Right atrium auricular region (tissue), 2 donors: Measurements from ENCODE around the gene CEP112. TPM values are rescaled to one million over a fixed set of nuclear protein-coding genes. Genes with fewer than 3 reads are reported as not detected.

Source experiments
- DNase-seq: peaks from one replicate; pipeline ENCODE4 v3.0.0-alpha.2; 2019; ENCODE audit warnings: low spot score
- H3K27ac ChIP-seq, 2 donors: fragments of 200-600 bp; sonication (generic); 1 replicate in 1 of 2; 2 replicates in 1 of 2; pipeline ENCODE4 v1.5.1; 2016 to 2019
- H3K27me3 ChIP-seq, 2 donors: fragments of 200-600 bp; sonication (generic); one replicate each; pipeline versions ENCODE4 v1.5.1 to v1.6.0; 2017 to 2019
- H3K36me3 ChIP-seq: fragments of 200-600 bp; sonication (generic); one replicate; pipeline ENCODE4 v1.5.1; 2016
- H3K4me1 ChIP-seq, 2 donors: fragments of 200-600 bp; sonication (generic); one replicate each; pipeline versions ENCODE4 v1.5.1 to v1.6.0; 2017 to 2019
- H3K4me3 ChIP-seq, 2 donors: fragments of 200-600 bp; sonication (generic); 1 replicate in 1 of 2; 2 replicates in 1 of 2; pipeline ENCODE4 v1.5.1; 2017 to 2019; ENCODE audit warnings: mild to moderate bottlenecking in 1 of 2, moderate library complexity in 1 of 2
- H3K9me3 ChIP-seq, 2 donors: fragments of 200-600 bp; sonication (generic); one replicate each; pipeline ENCODE4 v1.5.1; 2019
- total RNA-seq, 2 donors: library from RNA; depleted of rRNA; stranded (reverse); fragments of >200 nt; gene quantifications; one replicate each; pipeline ENCODE4 v1.1.0, GENCODE V29; 2016
- TF ChIP-seq, protein P1 (sequence below), 2 donors: fragments of 200-600 bp; sonication (generic); IDR thresholded peaks; one replicate each; pipeline ENCODE4 v1.5.1; 2019; ENCODE audit warnings: antibody characterized with exemption in 2 of 2

CEP112 gene
- total RNA-seq, 2 donors from 2014 or later = 8.1 to 11.2 TPM

DNA sequence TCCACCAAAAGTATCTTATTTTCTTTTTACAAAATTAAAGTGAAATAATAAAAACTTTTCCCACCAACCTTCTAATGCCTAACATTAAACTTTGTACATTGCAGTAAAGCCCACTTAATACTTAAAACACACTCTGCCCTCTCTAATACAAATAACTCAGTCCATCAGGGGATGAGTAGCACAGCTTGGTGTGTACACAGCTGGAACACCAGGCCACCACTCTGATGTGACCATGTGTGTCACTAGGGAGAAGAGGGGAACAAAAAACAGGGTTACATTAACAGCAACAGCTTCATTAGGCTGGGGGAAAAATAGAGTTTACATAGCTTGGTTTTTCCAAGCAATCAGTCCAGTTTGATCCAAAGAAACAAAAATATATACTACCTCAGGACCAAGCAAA is 295.0 kb downstream of the CEP112 start:
- no peak for DNase-seq
- no peaks in the 10 kb centered on the region for H3K9me3 ChIP-seq
- TF ChIP-seq, protein P1, sequence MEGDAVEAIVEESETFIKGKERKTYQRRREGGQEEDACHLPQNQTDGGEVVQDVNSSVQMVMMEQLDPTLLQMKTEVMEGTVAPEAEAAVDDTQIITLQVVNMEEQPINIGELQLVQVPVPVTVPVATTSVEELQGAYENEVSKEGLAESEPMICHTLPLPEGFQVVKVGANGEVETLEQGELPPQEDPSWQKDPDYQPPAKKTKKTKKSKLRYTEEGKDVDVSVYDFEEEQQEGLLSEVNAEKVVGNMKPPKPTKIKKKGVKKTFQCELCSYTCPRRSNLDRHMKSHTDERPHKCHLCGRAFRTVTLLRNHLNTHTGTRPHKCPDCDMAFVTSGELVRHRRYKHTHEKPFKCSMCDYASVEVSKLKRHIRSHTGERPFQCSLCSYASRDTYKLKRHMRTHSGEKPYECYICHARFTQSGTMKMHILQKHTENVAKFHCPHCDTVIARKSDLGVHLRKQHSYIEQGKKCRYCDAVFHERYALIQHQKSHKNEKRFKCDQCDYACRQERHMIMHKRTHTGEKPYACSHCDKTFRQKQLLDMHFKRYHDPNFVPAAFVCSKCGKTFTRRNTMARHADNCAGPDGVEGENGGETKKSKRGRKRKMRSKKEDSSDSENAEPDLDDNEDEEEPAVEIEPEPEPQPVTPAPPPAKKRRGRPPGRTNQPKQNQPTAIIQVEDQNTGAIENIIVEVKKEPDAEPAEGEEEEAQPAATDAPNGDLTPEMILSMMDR (IDR thresholded peaks at IDR 0.05) = no peak
- no peaks in the 10 kb centered on the region for H3K4me1 ChIP-seq
- no peak overlapping the region for H3K27ac ChIP-seq
- no peaks in the 10 kb centered on the region for H3K27me3 ChIP-seq
- H3K4me3 ChIP-seq = no peak overlapping the region
- no peaks in the 10 kb centered on the region for H3K36me3 ChIP-seq

DNA sequence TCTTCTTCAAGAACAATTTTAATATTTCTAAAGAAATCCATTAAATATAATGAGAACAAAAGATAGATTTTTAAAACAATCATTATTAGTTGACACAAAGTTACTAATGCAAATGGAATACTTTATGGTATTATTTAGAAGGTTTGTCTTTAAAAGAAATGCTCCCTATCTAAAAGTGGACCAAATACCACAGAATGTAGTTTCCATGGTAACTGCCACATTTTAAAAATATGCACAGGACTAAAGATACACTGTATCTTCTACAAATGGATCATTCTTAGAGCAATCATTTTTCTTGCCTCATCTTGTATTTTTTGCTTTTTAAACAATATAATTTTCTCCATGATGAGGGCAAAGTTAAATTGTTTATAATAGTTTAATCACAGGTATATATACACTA is 296.0 kb downstream of the CEP112 start:
- no peaks in the 10 kb centered on the region for H3K27me3 ChIP-seq
- H3K36me3 ChIP-seq = no peaks in the 10 kb centered on the region
- no peaks in the 10 kb centered on the region for H3K4me1 ChIP-seq
- H3K27ac ChIP-seq = no peak overlapping the region
- no peak for DNase-seq
- no peaks in the 10 kb centered on the region for H3K9me3 ChIP-seq
- H3K4me3 ChIP-seq = no peak overlapping the region
- TF ChIP-seq, protein P1 (IDR thresholded peaks at IDR 0.05) = no peak

DNA sequence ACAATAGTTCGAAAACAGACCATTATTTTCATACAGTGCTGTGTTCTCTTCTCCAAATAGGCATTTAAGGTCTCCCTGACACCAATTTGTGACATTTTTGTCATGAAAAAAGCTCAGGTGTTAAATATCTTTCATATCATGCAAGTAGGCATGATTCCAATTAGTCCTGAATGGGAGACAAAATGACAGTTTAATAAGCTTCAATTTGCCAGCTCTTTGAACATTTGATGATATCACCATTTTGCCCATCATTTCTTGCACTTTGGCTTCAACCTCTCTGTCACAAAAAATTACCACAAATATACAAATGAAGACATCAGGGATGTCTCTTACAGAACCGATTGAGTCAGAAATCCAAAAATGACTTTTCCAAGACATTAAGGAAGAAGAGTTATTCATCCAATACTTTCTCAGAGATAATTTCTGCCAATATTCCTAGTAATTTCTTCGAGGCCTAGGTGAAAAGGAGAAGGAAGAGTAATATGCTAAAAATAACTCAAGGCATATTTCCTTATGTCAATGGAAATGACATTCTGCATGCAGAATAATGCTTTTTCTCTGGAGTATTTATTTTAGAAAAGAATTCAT is 298.1 kb downstream of the CEP112 start:
- no peak for DNase-seq
- H3K4me1 ChIP-seq = no peaks in the 10 kb centered on the region
- no peaks in the 10 kb centered on the region for H3K36me3 ChIP-seq
- no peak overlapping the region for H3K4me3 ChIP-seq
- H3K9me3 ChIP-seq = no peaks in the 10 kb centered on the region
- no peak overlapping the region for H3K27ac ChIP-seq
- TF ChIP-seq, protein P1 (IDR thresholded peaks at IDR 0.05) = no peak
- no peaks in the 10 kb centered on the region for H3K27me3 ChIP-seq

DNA sequence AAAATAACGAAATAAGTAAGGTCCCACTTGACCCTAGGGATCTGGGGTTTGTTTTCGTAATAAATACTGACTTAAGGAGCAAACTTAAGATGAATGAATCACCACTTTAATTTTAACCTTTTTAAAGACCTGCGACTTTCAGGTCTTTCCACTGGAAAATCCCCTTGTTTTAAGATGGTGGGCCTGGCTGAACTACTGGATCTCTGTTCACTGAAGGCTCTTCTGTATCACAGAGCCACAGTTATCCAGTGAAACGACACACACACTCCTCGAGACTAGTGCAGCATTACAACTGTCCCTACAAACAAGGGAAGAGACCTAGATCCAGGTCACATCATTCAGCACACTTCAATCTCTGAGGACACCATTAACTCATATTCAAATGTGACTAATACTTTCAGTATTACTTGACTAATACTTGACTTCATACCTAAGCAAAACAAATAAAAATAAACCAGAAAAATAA is 299.0 kb downstream of the CEP112 start:
- Histone ChIP-seq H3K9me3 (no peaks in the 10 kb centered on the region), H3K36me3 (no peaks in the 10 kb centered on the region), H3K27me3 (no peaks in the 10 kb centered on the region), H3K27ac (no peak overlapping the region), H3K4me3 (no peak overlapping the region), H3K4me1 (no peaks in the 10 kb centered on the region)
- TF ChIP-seq, protein P1 (IDR thresholded peaks at IDR 0.05) = no peak
- DNase-seq = no peak

DNA sequence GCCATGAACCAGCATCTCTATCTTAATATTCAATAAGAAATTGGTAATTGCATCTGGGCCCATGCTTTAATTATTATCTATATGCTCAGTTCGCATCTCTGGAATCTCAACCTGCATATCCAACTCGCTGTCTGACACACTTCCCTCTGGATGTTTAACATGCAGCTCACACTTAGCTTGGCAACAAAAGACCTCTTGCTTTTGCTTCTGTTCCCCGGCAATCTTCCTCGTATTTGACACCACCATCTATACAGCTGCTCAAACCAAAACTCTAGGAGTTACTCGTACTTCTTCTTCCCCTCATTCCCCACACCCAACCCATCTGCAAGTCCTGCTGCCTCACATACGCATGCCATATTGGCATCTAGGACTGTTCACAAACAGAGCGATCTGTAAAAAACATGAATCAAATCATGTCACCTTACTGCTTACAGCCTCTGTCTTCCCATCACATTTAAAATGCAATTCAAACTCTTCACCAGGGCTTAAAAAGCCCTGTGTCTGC is 300.6 kb downstream of the CEP112 start:
- H3K36me3 ChIP-seq = no peaks in the 10 kb centered on the region
- no peaks in the 10 kb centered on the region for H3K27me3 ChIP-seq
- no peaks in the 10 kb centered on the region for H3K9me3 ChIP-seq
- H3K4me3 ChIP-seq = no peak overlapping the region
- H3K4me1 ChIP-seq = no peaks in the 10 kb centered on the region
- H3K27ac ChIP-seq = no peak overlapping the region
- DNase-seq = no peak
- TF ChIP-seq, protein P1 (IDR thresholded peaks at IDR 0.05) = no peak

DNA sequence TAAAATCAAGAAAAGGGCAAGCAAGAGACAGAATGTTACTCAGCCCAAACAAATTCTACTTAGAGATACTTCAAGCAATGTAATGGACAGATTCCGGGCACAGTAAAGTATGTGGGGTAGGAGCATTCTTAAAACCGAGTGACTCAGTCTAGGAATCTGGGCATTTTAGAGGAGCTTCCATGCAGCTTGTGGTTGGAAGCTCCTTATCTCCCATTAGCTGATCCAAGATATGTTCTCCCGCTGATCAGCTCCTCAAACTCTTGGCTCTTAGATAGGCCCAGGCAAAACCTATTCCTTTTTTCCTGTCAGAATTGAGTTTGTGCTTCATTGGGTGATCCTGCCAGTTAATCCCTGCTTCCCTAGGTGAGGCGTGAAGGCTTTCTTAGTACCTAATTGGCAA is 303.3 kb downstream of the CEP112 start:
- Histone ChIP-seq H3K4me3 (no peak overlapping the region), H3K27ac (no peak overlapping the region), H3K36me3 (no peaks in the 10 kb centered on the region), H3K4me1 (no peaks in the 10 kb centered on the region), H3K27me3 (no peaks in the 10 kb centered on the region), H3K9me3 (no peaks in the 10 kb centered on the region)
- TF ChIP-seq, protein P1 (IDR thresholded peaks at IDR 0.05) = no peak
- no peak for DNase-seq
